Suprapubic skin (tissue), 4 donors: ENCODE data around the gene SYK.

Source experiments
- CTCF ChIP-seq, 2 donors: fragments of 200-600 bp in 1 of 2; fragments of 450-650 bp in 1 of 2; sonication (generic) in 1 of 2; IDR thresholded peaks; one replicate each; pipeline ENCODE4 v1.5.1; 2016 to 2019; ENCODE audit warnings: antibody characterized with exemption in 2 of 2, mild to moderate bottlenecking in 1 of 2, moderate library complexity in 1 of 2
- EP300 ChIP-seq: sonication (generic); formaldehyde crosslinking; IDR thresholded peaks from one replicate; pipeline ENCODE4 v1.6.1; 2017; ENCODE audit warnings: antibody characterized with exemption
- POLR2A ChIP-seq, 2 donors: fragments of 450-650 bp; IDR thresholded peaks; one replicate each; pipeline ENCODE4 v1.6.1; 2017; ENCODE audit warnings: antibody characterized with exemption in 2 of 2, mild to moderate bottlenecking in 2 of 2, moderate library complexity in 2 of 2
- POLR2AphosphoS5 ChIP-seq, 3 donors: sonication (generic); formaldehyde crosslinking; IDR thresholded peaks; one replicate each; pipeline ENCODE4 v1.6.1; 2017; ENCODE audit warnings: antibody characterized with exemption in 3 of 3

GRCh38 chr9:90881648-90882047 is 80.0 kb downstream of the SYK start:
- TF ChIP-seq CTCF (IDR thresholded peaks at IDR 0.05) = no peak
- no peak for TF ChIP-seq POLR2AphosphoS5 (IDR thresholded peaks at IDR 0.05)
- no peak for TF ChIP-seq EP300
- no peak for TF ChIP-seq POLR2A (IDR thresholded peaks at IDR 0.05)
